ENCODE data around the gene JPH4. TPM values are rescaled to one million over a fixed set of nuclear protein-coding genes. Genes with fewer than 3 reads are reported as not detected.

Gene JPH4
- total and polyA plus RNA-seq, 2 of the 8 experiments (the other 6 are each of a cell fraction or from before 2014, with no cell fraction given) = 23.9 to 46.7 TPM

DNA sequence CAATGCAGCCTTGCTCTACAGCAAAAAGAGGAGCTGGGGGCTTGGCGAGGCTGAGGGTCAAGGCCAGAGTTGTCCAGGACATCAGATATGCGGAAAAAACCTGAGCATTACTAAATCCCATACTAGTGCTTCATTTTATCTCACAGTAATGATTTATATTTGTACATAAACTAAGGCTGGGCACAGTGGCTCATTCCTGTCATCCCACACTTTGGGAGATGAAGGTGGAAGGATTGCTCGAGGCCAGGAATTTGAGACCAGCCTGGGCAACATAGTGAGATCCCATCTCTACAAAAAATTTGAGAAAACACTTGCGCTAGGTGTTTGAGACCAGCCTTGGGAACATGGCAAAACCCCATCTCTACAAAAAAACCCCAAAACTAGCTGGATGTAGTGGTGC is 11.6 kb upstream of the JPH4 start:
- 84% methylated on average over 4 of the region's 4 CpGs; no CpG with 5 or more reads in 1 of the 2 experiments for WGBS, 2 experiments (ENCODE audit: extremely low coverage in 1 of 2, insufficient coverage in 1 of 2, insufficient read length in 1 of 2, insufficient replicate concordance in 2 of 2, low coverage in 1 of 2, low lambda C conversion rate in 2 of 2, missing lambda C conversion rate in 1 of 2)
- ChIA-PET POLR2A (ENCODE audit: partially characterized antibody) (interaction anchor here (1.2 to 1.9 kb wide), 2 partner anchors 8 to 10 kb away, joined by 3 to 4 read pairs; no protein-coding TSS in a partner anchor), CTCF (ENCODE audit: partially characterized antibody) (interaction anchor here (0.6 to 5.1 kb wide), 11 partner anchors 9 to 365 kb away, joined by 3 to 49 read pairs (median 7); partner anchors contain the start of gene DHRS2)
- FAIRE-seq = no peak
- Histone ChIP-seq H4K8ac (ENCODE audit: extremely low read depth, insufficient read depth, low read length) (no peak overlapping the region; the same call in 1 of the 2 replicates), H4K20me1 (replicated peaks in 1 of 2; ENCODE audit: control insufficient read depth in 1 of 2, insufficient read depth in 2 of 2, low read length in 2 of 2) (no peaks in the 10 kb centered on the region), H3K36me3 (ENCODE audit: control insufficient read depth in 2 of 4, insufficient read depth in 4 of 4, low read length in 3 of 4) (no peaks in the 10 kb centered on the region), H3K18ac (ENCODE audit: extremely low read depth, low read length) (no peak overlapping the region), H3K23me2 (ENCODE audit: low read depth, low read length) (no peaks in the 10 kb centered on the region), H4K91ac (replicated peaks; ENCODE audit: insufficient read length, low read length) (no peak overlapping the region), H3K27ac (ENCODE audit: low read depth, low read length) (no peak overlapping the region), H3K4me1 (replicated peaks in 1 of 4; ENCODE audit: control insufficient read depth in 3 of 4, insufficient read depth in 4 of 4, low read length in 3 of 4) (peaks cover 0 to 6% (median under 1%) of the 10 kb centered on the region in 4 experiments; a peak in 2 of 7 replicates), H3K9me3 (ENCODE audit: insufficient read depth in 2 of 2, low read depth in 1 of 2, low read length in 1 of 2) (no peaks in the 10 kb centered on the region), H2BK15ac (ENCODE audit: low read length) (no peak overlapping the region), H3K27me3 (replicated peaks in 1 of 4; ENCODE audit: control insufficient read depth in 3 of 4, extremely low read depth in 1 of 4, insufficient read depth in 3 of 4, low read length in 3 of 4) (no peaks in the 10 kb centered on the region), H2BK120ac (replicated peaks; ENCODE audit: low read depth, low read length) (no peak overlapping the region), H2BK5ac (ENCODE audit: low read depth, low read length) (no peak overlapping the region), H3K79me2 (ENCODE audit: control insufficient read depth in 1 of 2, insufficient read depth in 2 of 2, low read length in 2 of 2) (no peaks in the 10 kb centered on the region), H3K4me3 (ENCODE audit: extremely low read depth in 1 of 4, insufficient read depth in 2 of 4, low read depth in 3 of 4, low read length in 4 of 4) (no peak overlapping the region), H3K56ac (replicated peaks; ENCODE audit: insufficient read length, low read depth, low read length) (no peak overlapping the region), H2AFZ (ENCODE audit: low read length) (no peak overlapping the region), H3K14ac (ENCODE audit: insufficient read length) (no peak overlapping the region), H2BK12ac (ENCODE audit: low read depth, low read length) (no peak overlapping the region), H3K9ac (replicated peaks in 1 of 4; ENCODE audit: extremely low read depth in 1 of 4, low read depth in 3 of 4, low read length in 3 of 4) (no peak overlapping the region), H3K23ac (ENCODE audit: insufficient read length) (no peak overlapping the region), H4K5ac (ENCODE audit: insufficient read length, low read depth, low read length) (no peak overlapping the region), H2AK5ac (ENCODE audit: low read depth, low read length) (no peak overlapping the region), H3K4ac (replicated peaks; ENCODE audit: insufficient read length, low read depth, low read length) (no peak overlapping the region), H3K4me2 (ENCODE audit: insufficient read depth in 1 of 2, low read depth in 2 of 2, low read length in 2 of 2) (no peak overlapping the region), H2BK20ac (ENCODE audit: low read length) (no peak overlapping the region), H3K79me1 (ENCODE audit: low read depth, low read length) (no peaks in the 10 kb centered on the region)
- TF ChIP-seq BACH1 (IDR thresholded peaks at IDR 0.05; ENCODE audit: low read length) = no peak
- TF ChIP-seq CBX8 (IDR thresholded peaks at IDR 0.05; ENCODE audit: borderline replicate concordance, low read depth, low read length) = no peak
- no peak for TF ChIP-seq RNF2 (IDR thresholded peaks at IDR 0.05; ENCODE audit: borderline replicate concordance, low read depth, low read length, missing control alignments, poor library complexity, severe bottlenecking)
- TF ChIP-seq, protein P1, sequence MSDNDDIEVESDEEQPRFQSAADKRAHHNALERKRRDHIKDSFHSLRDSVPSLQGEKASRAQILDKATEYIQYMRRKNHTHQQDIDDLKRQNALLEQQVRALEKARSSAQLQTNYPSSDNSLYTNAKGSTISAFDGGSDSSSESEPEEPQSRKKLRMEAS (IDR thresholded peaks at IDR 0.05) = no peak
- TF ChIP-seq, protein P2, sequence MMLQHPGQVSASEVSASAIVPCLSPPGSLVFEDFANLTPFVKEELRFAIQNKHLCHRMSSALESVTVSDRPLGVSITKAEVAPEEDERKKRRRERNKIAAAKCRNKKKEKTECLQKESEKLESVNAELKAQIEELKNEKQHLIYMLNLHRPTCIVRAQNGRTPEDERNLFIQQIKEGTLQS (IDR thresholded peaks at IDR 0.05; ENCODE audit: insufficient read depth, low read depth, low read length) = no peak
- no peak for TF ChIP-seq JUN (IDR thresholded peaks at IDR 0.05; ENCODE audit: low read depth, low read length)
- no peak for TF ChIP-seq CREB1 (IDR thresholded peaks at IDR 0.05)
- TF ChIP-seq SIX5 (IDR thresholded peaks at IDR 0.05; ENCODE audit: low read depth, low read length) = no peak
- TF ChIP-seq TEAD4 (IDR thresholded peaks at IDR 0.05; ENCODE audit: low read depth, low read length) = no peak
- TF ChIP-seq ASH2L (IDR thresholded peaks at IDR 0.05; ENCODE audit: low read length) = no peak
- TF ChIP-seq SIRT6 (IDR thresholded peaks at IDR 0.05; ENCODE audit: low read length) = no peak
- no peak for DNase-seq (ENCODE audit: low read depth in 1 of 2, low spot score in 2 of 2)

Data from H1 (cell line).